SJSA1 (cell line): ENCODE results near the gene LGR6. TPM values are rescaled to one million over a fixed set of nuclear protein-coding genes. Genes with fewer than 3 reads are reported as not detected.

ENCODE experiments used
- DNase-seq, 2 experiments: peaks; one replicate each; pipeline ENCODE4 v3.0.0-alpha.2; 2015 to 2020; ENCODE audit warnings: low spot score in 2 of 2, low read depth in 1 of 2
- H3K27ac ChIP-seq: fragments of 250-450 bp; sonication (Bioruptor Pico); 2 replicates; pipeline ENCODE4 v1.5.1; 2020; ENCODE audit warnings: mild to moderate bottlenecking, moderate library complexity
- H3K27me3 ChIP-seq: fragments of 250-450 bp; sonication (Bioruptor Pico); replicated peaks from 2 replicates; pipeline ENCODE4 v1.5.1; 2020; ENCODE audit warnings: mild to moderate bottlenecking, moderate library complexity
- H3K36me3 ChIP-seq: fragments of 250-450 bp; sonication (Bioruptor Pico); 2 replicates; pipeline ENCODE4 v1.5.1; 2020; ENCODE audit warnings: mild to moderate bottlenecking
- H3K4me1 ChIP-seq: fragments of 250-450 bp; sonication (Bioruptor Pico); replicated peaks from 2 replicates; pipeline ENCODE4 v1.6.1; 2021; ENCODE audit warnings: mild to moderate bottlenecking
- H3K4me3 ChIP-seq: fragments of 250-450 bp; sonication (Bioruptor Pico); 2 replicates; pipeline ENCODE4 v1.5.1; 2020; ENCODE audit warnings: mild to moderate bottlenecking
- H3K9me3 ChIP-seq: fragments of 250-450 bp; sonication (Bioruptor Pico); replicated peaks from 2 replicates; pipeline ENCODE4 v1.5.1; 2020; ENCODE audit warnings: mild to moderate bottlenecking
- total RNA-seq: library from RNA; depleted of rRNA; stranded (reverse); fragments of >200 nt; shearing (Covaris generic); gene quantifications from 2 replicates; pipeline ENCODE4 v1.2.3, GENCODE V29; 2014

LGR6 gene
- total RNA-seq, 1 experiment from 2014 or later, result not detected

GRCh38 chr1:202317941-202318925, 124.6 kb downstream of the LGR6 start:
- Histone ChIP-seq H3K36me3 (no peaks in the 10 kb centered on the region), H3K4me3 (no peak overlapping the region), H3K27ac (no peak overlapping the region), H3K9me3 (no peaks in the 10 kb centered on the region), H3K27me3 (no peaks in the 10 kb centered on the region), H3K4me1 (no peaks in the 10 kb centered on the region)
- DNase-seq, result no peak

GRCh38 chr1:202319381-202320080, 125.9 kb downstream of the LGR6 start:
- Histone ChIP-seq H3K4me1 (no peaks in the 10 kb centered on the region), H3K9me3 (no peaks in the 10 kb centered on the region), H3K27me3 (no peaks in the 10 kb centered on the region), H3K36me3 (no peaks in the 10 kb centered on the region), H3K27ac (no peak overlapping the region), H3K4me3 (no peak overlapping the region)
- no peak for DNase-seq

GRCh38 chr1:202320081-202320405, 126.4 kb downstream of the LGR6 start:
- Histone ChIP-seq H3K36me3 (no peaks in the 10 kb centered on the region), H3K4me1 (no peaks in the 10 kb centered on the region), H3K9me3 (no peaks in the 10 kb centered on the region), H3K4me3 (no peak overlapping the region), H3K27ac (no peak overlapping the region), H3K27me3 (no peaks in the 10 kb centered on the region)
- DNase-seq, result no peak

DNA sequence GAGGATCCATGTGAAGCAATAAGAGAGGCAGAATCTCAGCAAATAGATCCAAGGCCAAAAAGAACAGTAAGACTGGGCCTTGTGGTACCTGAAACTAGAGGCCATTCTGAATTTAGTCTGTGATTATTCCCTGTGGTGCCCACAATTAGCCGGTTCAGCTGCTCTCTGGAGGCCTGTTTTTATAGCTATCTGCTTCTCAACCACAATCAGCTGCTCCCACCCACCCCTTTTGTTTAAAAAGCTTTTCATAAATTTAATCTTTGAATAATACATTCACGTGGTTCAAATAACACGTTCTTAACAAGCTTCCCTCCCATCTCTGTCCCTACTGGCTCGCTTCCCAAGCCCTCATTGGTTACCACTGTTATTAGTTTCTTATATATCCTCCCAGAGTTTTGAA, 130.1 kb downstream of the LGR6 start:
- Histone ChIP-seq H3K9me3 (no peaks in the 10 kb centered on the region), H3K4me1 (peaks cover 5% of the 10 kb centered on the region), H3K36me3 (no peaks in the 10 kb centered on the region), H3K27me3 (no peaks in the 10 kb centered on the region), H3K4me3 (no peak overlapping the region), H3K27ac (no peak overlapping the region)
- peak in 1 of 2 experiments; percentile 6 for DNase-seq

GRCh38 chr1:202324646-202325045, 131.0 kb downstream of the LGR6 start:
- peaks cover 8% of the 10 kb centered on the region for H3K36me3 ChIP-seq

GRCh38 chr1:202329891-202330290, 136.3 kb downstream of the LGR6 start:
- peaks cover 12% of the 10 kb centered on the region for H3K4me1 ChIP-seq

More at GRCh38 chr1:202324646-202325045, 131.0 kb downstream of the LGR6 start:
- Histone ChIP-seq H3K9me3 (no peaks in the 10 kb centered on the region), H3K27me3 (no peaks in the 10 kb centered on the region), H3K4me3 (no peak overlapping the region), H3K4me1 (peaks cover 12% of the 10 kb centered on the region), H3K27ac (no peak overlapping the region)
- DNase-seq, result peak in 1 of 2 experiments; percentile 5

DNA sequence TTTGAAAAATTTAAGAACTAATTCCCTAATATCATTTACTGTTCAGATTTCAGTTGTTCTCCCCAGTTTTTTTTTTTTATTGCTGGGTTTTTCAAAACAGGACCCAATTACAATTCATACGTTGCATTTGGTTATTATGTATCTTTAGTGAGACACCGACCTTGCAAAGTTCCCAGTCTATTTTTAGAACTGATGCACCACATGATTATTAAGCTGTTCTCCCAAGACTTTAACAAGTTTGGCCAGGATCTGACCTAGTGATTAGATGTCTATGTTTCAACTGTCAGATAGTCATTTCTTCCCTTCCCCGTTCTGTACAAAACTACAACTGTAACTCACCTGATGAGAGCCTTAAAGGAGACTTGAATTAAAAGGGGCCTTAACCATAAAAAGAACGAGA, 140.3 kb downstream of the LGR6 start:
- Histone ChIP-seq H3K4me3 (no peak overlapping the region), H3K36me3 (peaks cover 88% of the 10 kb centered on the region), H3K9me3 (no peaks in the 10 kb centered on the region), H3K27ac (no peak overlapping the region), H3K27me3 (no peaks in the 10 kb centered on the region), H3K4me1 (peaks cover 5% of the 10 kb centered on the region)
- DNase-seq, result no peak

More at GRCh38 chr1:202329891-202330290, 136.3 kb downstream of the LGR6 start:
- Histone ChIP-seq H3K9me3 (no peaks in the 10 kb centered on the region), H3K36me3 (peaks cover 57% of the 10 kb centered on the region), H3K27me3 (no peaks in the 10 kb centered on the region), H3K4me3 (no peak overlapping the region), H3K27ac (no peak overlapping the region)
- DNase-seq, result no peak

DNA sequence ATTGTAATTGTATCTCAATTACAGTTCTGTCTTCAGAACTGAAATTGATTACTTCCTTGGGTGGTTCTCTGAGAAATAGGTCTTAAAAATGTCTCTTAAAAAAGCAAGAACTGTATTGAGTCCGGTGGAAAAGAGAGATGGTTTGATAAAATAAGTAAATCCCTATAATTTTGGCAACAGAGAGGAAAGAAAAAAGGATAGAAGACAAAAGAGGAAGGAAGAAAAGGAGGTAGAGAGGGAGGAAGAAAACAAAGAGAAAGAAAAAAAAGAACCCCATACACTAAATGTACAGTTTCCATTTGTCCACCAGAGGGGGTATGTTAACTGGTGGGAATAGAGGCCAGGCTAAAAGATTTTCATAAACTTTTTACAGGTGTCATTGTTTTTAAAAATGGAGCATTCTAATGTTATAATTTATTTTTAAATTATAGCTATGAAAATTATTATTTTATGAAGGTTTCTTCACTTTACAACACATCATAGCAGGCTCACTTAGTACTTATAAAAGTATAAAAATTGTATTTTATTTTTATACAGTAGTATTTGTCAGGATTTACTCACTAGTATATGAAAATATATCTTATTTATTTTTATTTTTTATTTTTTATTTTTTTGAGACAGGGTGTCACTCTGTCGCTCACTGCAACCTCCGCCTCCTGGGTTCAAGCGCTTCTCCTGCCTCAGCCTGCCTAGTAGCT, 150.2 kb downstream of the LGR6 start:
- peak in 1 of 2 experiments; percentile 49 for DNase-seq
- Histone ChIP-seq H3K4me1 (peaks cover 21% of the 10 kb centered on the region), H3K4me3 (no peak overlapping the region), H3K27me3 (no peaks in the 10 kb centered on the region), H3K27ac (no peak overlapping the region), H3K36me3 (peaks cover 24% of the 10 kb centered on the region), H3K9me3 (no peaks in the 10 kb centered on the region)

DNA sequence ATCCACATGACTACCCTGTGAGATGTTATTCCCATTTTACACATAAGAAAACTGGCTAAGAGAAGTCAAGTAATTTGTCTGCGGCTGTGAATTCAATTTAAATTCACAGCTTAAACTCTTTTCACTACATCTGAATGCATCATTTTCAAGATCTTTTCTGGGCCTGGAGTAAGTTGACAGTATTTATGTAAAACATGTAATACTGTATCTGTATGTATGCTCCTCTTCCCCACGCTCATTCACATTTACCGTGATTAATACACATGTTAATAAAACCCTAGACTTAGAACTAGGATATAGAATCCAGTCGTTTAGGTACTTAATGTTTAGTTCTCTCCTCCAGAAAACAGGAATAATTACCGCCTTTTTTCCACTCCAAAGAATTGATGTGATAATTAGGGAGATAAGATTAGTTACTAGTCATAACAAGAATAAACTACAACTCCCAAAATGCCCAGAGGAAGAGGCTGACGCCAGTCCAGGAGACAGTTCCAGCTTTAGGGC, 154.5 kb downstream of the LGR6 start:
- DNase-seq, result no peak
- Histone ChIP-seq H3K27ac (no peak overlapping the region), H3K36me3 (peaks cover 4% of the 10 kb centered on the region), H3K4me3 (peak overlapping the region; percentile 76), H3K4me1 (peaks cover 7% of the 10 kb centered on the region; the same call in 1 of the 2 replicates), H3K27me3 (no peaks in the 10 kb centered on the region), H3K9me3 (no peaks in the 10 kb centered on the region)

- Histone ChIP-seq H3K27me3 (no peaks in the 10 kb centered on the region), H3K9me3 (no peaks in the 10 kb centered on the region), H3K36me3 (peaks cover 4% of the 10 kb centered on the region), H3K27ac (peak within 1 kb of the TSS; percentile 64), H3K4me3 (peak within 1 kb of the TSS; percentile 76), H3K4me1 (peaks cover 7% of the 10 kb centered on the region; the same call in 1 of the 2 replicates)
- DNase-seq, result peak; percentile 96 to 98
These were observed 155.1 kb downstream of the LGR6 start, which contains the start of gene PPP1R12B for GRCh38 chr1:202348509-202349205. PPP1R12B (plus strand) TSS chr1:202348699; CDS start chr1:202348852, 153 bp downstream.

- Histone ChIP-seq H3K9me3 (no peaks in the 10 kb centered on the region), H3K4me1 (peaks cover 7% of the 10 kb centered on the region; the same call in 1 of the 2 replicates), H3K27ac (peak overlapping the region; percentile 64), H3K36me3 (peaks cover 4% of the 10 kb centered on the region), H3K4me3 (peak overlapping the region; percentile 76), H3K27me3 (no peaks in the 10 kb centered on the region)
- DNase-seq, result peak in 1 of 2 experiments; percentile 44
These were observed 155.8 kb downstream of the LGR6 start for GRCh38 chr1:202349206-202349928.

DNA sequence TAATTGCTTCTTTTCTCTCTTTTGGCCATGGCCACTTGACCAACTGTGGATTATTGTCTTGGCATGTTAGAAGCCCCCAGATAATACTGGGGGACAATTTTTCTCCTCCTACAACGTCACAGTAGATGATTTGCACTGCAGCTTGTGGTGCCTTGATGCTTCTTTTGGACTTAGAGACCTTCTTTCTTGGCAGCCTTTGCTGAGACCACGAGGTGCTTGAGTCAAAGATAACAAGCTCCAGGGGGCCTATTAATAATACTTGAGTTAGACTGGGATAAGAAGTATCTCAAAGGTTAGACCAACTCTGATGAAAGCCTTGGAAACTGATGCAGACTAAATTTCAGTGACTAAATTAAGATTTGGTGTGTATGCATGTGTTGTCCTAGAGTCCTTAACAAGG, 158.1 kb downstream of the LGR6 start:
- Histone ChIP-seq H3K27me3 (no peaks in the 10 kb centered on the region), H3K27ac (no peak overlapping the region), H3K36me3 (peaks cover 4% of the 10 kb centered on the region), H3K4me1 (peaks cover 7% of the 10 kb centered on the region; the same call in 1 of the 2 replicates), H3K9me3 (no peaks in the 10 kb centered on the region), H3K4me3 (no peak overlapping the region)
- no peak for DNase-seq
